Measurements from ENCODE around the gene GTF2F2.
A peak's percentile ranks its signal among the peaks of the same experiment; 100 is the strongest.

The GTF2F2 gene

DNA sequence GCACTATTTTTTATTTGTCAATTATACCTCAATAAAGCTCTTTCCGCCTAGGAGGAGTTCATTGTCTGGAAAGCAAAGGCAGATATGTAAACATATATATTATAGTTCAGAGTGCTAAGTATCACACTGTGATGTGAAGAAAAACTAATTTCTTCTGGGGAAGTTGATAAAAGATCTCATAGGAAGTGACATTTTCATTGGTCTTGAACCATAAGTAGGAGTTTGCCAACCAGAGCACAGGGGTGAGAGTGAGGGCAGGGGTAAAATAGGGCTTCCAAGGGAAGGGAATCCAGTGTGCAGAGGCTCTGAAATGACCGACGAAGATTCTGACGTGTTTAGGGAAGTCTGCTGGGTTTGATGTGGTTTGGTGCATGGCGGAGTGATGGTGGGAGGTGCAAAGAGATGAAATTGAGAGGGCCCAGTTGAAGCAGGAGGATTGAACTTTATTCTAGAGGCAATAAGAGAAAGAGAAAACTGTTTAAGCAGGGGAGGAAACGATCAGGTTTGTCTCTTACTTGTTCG lies 780 bp upstream of the GTF2F2 start:
- Histone ChIP-seq H4K20me1 (ENCODE audit: insufficient read depth, low read length) (no peaks in the 10 kb centered on the region), H3K4me1 (ENCODE audit: insufficient read depth, low read length, severe bottlenecking) (peaks cover 24% of the 10 kb centered on the region), H3K4me3 (ENCODE audit: low read depth, low read length, poor library complexity, severe bottlenecking) (peak overlapping the region; percentile 94), H2AFZ (ENCODE audit: low read length) (peak overlapping the region; percentile 85), H3K4me2 (ENCODE audit: low read length) (peak overlapping the region; percentile 96), H3K9me2 (ENCODE audit: low read depth, low read length) (no peaks in the 10 kb centered on the region), H3K36me3 (ENCODE audit: insufficient read depth, low read length) (0 out of 2 replicates have a peak, but pooled peaks cover 5% of the 10 kb centered on the region), H3K27me3 (ENCODE audit: insufficient read depth, low read length) (no peaks in the 10 kb centered on the region), H3K79me2 (ENCODE audit: insufficient read depth, low read length) (peaks cover 38% of the 10 kb centered on the region), H3F3A (ENCODE audit: insufficient read depth, low read length) (no peaks in the 10 kb centered on the region), H3K9ac (ENCODE audit: low read length) (peak overlapping the region; percentile 91), H3K9me3 (ENCODE audit: low read length) (no peaks in the 10 kb centered on the region), H3K27ac (ENCODE audit: low read depth, low read length, poor library complexity, severe bottlenecking) (peak overlapping the region; percentile 60)
- TF ChIP-seq, protein P1, sequence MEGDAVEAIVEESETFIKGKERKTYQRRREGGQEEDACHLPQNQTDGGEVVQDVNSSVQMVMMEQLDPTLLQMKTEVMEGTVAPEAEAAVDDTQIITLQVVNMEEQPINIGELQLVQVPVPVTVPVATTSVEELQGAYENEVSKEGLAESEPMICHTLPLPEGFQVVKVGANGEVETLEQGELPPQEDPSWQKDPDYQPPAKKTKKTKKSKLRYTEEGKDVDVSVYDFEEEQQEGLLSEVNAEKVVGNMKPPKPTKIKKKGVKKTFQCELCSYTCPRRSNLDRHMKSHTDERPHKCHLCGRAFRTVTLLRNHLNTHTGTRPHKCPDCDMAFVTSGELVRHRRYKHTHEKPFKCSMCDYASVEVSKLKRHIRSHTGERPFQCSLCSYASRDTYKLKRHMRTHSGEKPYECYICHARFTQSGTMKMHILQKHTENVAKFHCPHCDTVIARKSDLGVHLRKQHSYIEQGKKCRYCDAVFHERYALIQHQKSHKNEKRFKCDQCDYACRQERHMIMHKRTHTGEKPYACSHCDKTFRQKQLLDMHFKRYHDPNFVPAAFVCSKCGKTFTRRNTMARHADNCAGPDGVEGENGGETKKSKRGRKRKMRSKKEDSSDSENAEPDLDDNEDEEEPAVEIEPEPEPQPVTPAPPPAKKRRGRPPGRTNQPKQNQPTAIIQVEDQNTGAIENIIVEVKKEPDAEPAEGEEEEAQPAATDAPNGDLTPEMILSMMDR (IDR thresholded peaks at IDR 0.05; ENCODE audit: low read length) = no peak
- no peak for TF ChIP-seq EZH2 (IDR thresholded peaks at IDR 0.05; ENCODE audit: borderline replicate concordance, low read length)

DNA sequence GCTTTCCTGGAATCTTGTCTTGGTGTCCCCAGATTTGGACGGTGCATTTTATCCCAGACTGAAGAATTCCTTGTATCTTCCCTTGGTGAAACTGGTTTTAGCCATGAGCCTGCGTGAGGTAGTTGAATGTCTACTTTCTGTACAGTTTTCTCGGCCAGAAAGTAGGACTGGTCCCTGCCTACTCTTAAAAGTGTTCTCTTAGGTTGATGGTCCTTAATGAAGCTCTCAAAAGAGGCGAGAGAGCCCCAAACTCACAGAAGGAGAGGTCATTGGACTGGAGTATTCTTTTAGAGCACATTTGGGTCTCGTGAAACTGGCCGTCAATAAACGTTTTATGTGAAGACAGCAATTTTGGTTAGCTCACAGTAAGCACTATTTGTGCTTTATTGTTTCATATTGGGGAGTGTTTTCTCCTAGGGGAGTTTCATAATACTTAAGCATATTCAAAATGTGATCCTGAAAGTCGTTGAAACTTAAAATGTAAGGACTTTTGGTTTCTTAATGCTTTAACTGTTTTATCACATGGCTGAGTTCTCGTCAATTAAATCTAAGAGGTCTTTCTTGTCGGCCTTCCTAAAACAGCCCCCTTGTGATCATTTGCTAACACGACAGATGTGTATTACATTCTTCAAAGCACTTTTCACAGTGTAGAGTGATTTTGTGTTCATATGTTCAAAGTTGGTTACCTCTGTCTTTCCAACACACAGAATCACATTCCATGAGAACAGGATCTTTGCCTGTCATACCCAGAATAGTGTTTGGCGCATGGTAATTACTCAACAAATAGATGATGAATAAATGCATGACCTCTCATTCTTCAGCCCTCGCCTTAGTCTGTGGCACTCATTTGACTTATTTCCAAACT lies 889 bp downstream of the GTF2F2 start:
- Histone ChIP-seq H3K4me1 (ENCODE audit: insufficient read depth, low read length, severe bottlenecking) (peaks cover 24% of the 10 kb centered on the region), H3K36me3 (ENCODE audit: insufficient read depth, low read length) (0 out of 2 replicates have a peak, but pooled peaks cover 5% of the 10 kb centered on the region), H3K9me3 (ENCODE audit: low read length) (no peaks in the 10 kb centered on the region), H3K79me2 (ENCODE audit: insufficient read depth, low read length) (peaks cover 54% of the 10 kb centered on the region), H2AFZ (ENCODE audit: low read length) (no peak overlapping the region), H4K20me1 (ENCODE audit: insufficient read depth, low read length) (no peaks in the 10 kb centered on the region), H3K9ac (ENCODE audit: low read length) (peak overlapping the region; percentile 91), H3K4me3 (ENCODE audit: low read depth, low read length, poor library complexity, severe bottlenecking) (peak overlapping the region; percentile 94), H3F3A (ENCODE audit: insufficient read depth, low read length) (no peaks in the 10 kb centered on the region), H3K27me3 (ENCODE audit: insufficient read depth, low read length) (no peaks in the 10 kb centered on the region), H3K27ac (ENCODE audit: low read depth, low read length, poor library complexity, severe bottlenecking) (peak overlapping the region; percentile 27), H3K9me2 (ENCODE audit: low read depth, low read length) (no peaks in the 10 kb centered on the region), H3K4me2 (ENCODE audit: low read length) (peak overlapping the region; percentile 96)
- TF ChIP-seq, protein P1 (IDR thresholded peaks at IDR 0.05; ENCODE audit: low read length) = peak; percentile 33; the same call in 1 of the 2 replicates
- TF ChIP-seq EZH2 (IDR thresholded peaks at IDR 0.05; ENCODE audit: borderline replicate concordance, low read length) = no peak

DNA sequence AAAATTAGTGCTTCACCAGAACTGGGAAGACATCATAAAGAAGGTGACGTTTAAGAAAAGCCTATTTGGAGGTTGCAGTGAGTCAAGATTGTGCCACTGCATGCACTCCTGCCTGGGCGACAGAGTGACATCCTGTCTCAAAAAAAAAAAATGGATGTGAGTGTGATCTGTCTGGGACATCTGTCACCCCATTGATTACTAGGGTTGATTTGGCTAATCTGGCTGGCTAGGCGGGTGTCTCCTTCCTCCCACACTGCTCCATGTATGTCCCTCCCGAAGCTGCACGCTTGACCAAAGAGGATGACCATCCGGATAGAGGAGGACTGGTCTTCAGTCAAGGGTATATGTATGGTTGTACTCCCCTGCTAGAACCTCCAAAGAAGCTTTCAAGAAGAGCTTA lies 2.6 kb downstream of the GTF2F2 start:
- Histone ChIP-seq H3K9me3 (ENCODE audit: low read length) (no peaks in the 10 kb centered on the region), H3K4me1 (ENCODE audit: insufficient read depth, low read length, severe bottlenecking) (peaks cover 24% of the 10 kb centered on the region), H4K20me1 (ENCODE audit: insufficient read depth, low read length) (no peaks in the 10 kb centered on the region), H2AFZ (ENCODE audit: low read length) (no peak overlapping the region), H3K36me3 (ENCODE audit: insufficient read depth, low read length) (0 out of 2 replicates have a peak, but pooled peaks cover 5% of the 10 kb centered on the region), H3K27ac (ENCODE audit: low read depth, low read length, poor library complexity, severe bottlenecking) (no peak overlapping the region), H3F3A (ENCODE audit: insufficient read depth, low read length) (no peaks in the 10 kb centered on the region), H3K27me3 (ENCODE audit: insufficient read depth, low read length) (no peaks in the 10 kb centered on the region), H3K9me2 (ENCODE audit: low read depth, low read length) (no peaks in the 10 kb centered on the region), H3K9ac (ENCODE audit: low read length) (no peak overlapping the region), H3K4me2 (ENCODE audit: low read length) (no peak overlapping the region), H3K4me3 (ENCODE audit: low read depth, low read length, poor library complexity, severe bottlenecking) (no peak overlapping the region), H3K79me2 (ENCODE audit: insufficient read depth, low read length) (peaks cover 67% of the 10 kb centered on the region)
- TF ChIP-seq, protein P1 (IDR thresholded peaks at IDR 0.05; ENCODE audit: low read length) = no peak
- TF ChIP-seq EZH2 (IDR thresholded peaks at IDR 0.05; ENCODE audit: borderline replicate concordance, low read length) = no peak

All from OCI-LY1 (cell line).